Measurements from ENCODE around the gene CACUL1. TPM values are rescaled to one million over a fixed set of nuclear protein-coding genes. Genes with fewer than 3 reads are reported as not detected.

The CACUL1 gene
- total RNA-seq, 2 experiments from 2014 or later, result 25.5 to 30.2 TPM

- ChIA-PET CTCF (interaction anchor here (0.9 kb wide), 1 partner anchor 82 kb away, joined by 3 read pairs; no protein-coding TSS in a partner anchor), POLR2A (no interaction called here)
- DNase-seq (no peak), ATAC-seq (no peak)
- Mint-ChIP-seq H3K27ac (no peak overlapping the region), H3K27me3 (ENCODE audit: low read depth) (peaks cover 4% of the 10 kb centered on the region), H3K4me1 (ENCODE audit: low read depth) (no peaks in the 10 kb centered on the region), H3K4me3 (no peak overlapping the region), H3K9me3 (ENCODE audit: insufficient read depth) (no peaks in the 10 kb centered on the region), H3K36me3 (ENCODE audit: low read depth) (no peaks in the 10 kb centered on the region)
Measured at GRCh38 chr10:118767297-118768040, 12.7 kb upstream of the CACUL1 start.

GRCh38 chr10:118764195-118764594 lies 9.4 kb upstream of the CACUL1 start:
- Mint-ChIP-seq H3K36me3 (ENCODE audit: low read depth) (no peaks in the 10 kb centered on the region), H3K4me3 (no peak overlapping the region), H3K27ac (no peak overlapping the region), H3K9me3 (ENCODE audit: insufficient read depth) (no peaks in the 10 kb centered on the region), H3K4me1 (ENCODE audit: low read depth) (no peaks in the 10 kb centered on the region), H3K27me3 (ENCODE audit: low read depth) (peaks cover 2% of the 10 kb centered on the region)
- DNase-seq (no peak), ATAC-seq (no peak)
- CTCF ChIA-PET, result no interaction called here
- POLR2A ChIA-PET, result no interaction called here

- Mint-ChIP-seq H3K9me3 (ENCODE audit: insufficient read depth) (no peaks in the 10 kb centered on the region), H3K27me3 (ENCODE audit: low read depth) (peaks cover 2% of the 10 kb centered on the region), H3K27ac (no peak overlapping the region), H3K4me1 (ENCODE audit: low read depth) (no peaks in the 10 kb centered on the region), H3K36me3 (ENCODE audit: low read depth) (no peaks in the 10 kb centered on the region), H3K4me3 (no peak overlapping the region)
- ChIA-PET POLR2A (no interaction called here), CTCF (no interaction called here)
- DNase-seq, result no peak
- ATAC-seq, result no peak
Measured at GRCh38 chr10:118763202-118763988, 8.6 kb upstream of the CACUL1 start.

- Mint-ChIP-seq H3K4me1 (ENCODE audit: low read depth) (peaks cover 3% of the 10 kb centered on the region), H3K9me3 (ENCODE audit: insufficient read depth) (no peaks in the 10 kb centered on the region), H3K4me3 (no peak overlapping the region), H3K36me3 (ENCODE audit: low read depth) (no peaks in the 10 kb centered on the region), H3K27ac (no peak overlapping the region), H3K27me3 (ENCODE audit: low read depth) (peaks cover 14% of the 10 kb centered on the region)
- DNase-seq, result no peak
- CTCF ChIA-PET, result no interaction called here
- no peak for ATAC-seq
- POLR2A ChIA-PET, result interaction anchor here (0.7 kb wide), 1 partner anchor 9 kb away, joined by 3 read pairs; no protein-coding TSS in a partner anchor
Measured at GRCh38 chr10:118760265-118760664, 5.5 kb upstream of the CACUL1 start.

- no peak overlapping the region for H3K4me3 Mint-ChIP-seq
- H3K4me1 Mint-ChIP-seq (ENCODE audit: low read depth), result peaks cover 8% of the 10 kb centered on the region
- ChIA-PET CTCF (interaction anchor here (1.1 kb wide), 1 partner anchor 92 kb away, joined by 3 read pairs; no protein-coding TSS in a partner anchor), POLR2A (interaction anchor here (0.7 kb wide), 1 partner anchor 10 kb away, joined by 3 read pairs; no protein-coding TSS in a partner anchor)
- no peak overlapping the region for H3K27ac Mint-ChIP-seq
- ATAC-seq (no peak), DNase-seq (no peak)
- H3K9me3 Mint-ChIP-seq (ENCODE audit: insufficient read depth), result no peaks in the 10 kb centered on the region
- peaks cover 12% of the 10 kb centered on the region for H3K27me3 Mint-ChIP-seq (ENCODE audit: low read depth)
- H3K36me3 Mint-ChIP-seq (ENCODE audit: low read depth), result no peaks in the 10 kb centered on the region
Measured at GRCh38 chr10:118758449-118758848, 3.7 kb upstream of the CACUL1 start.

- ChIA-PET POLR2A (interaction anchor here (0.6 to 1.6 kb wide), 4 partner anchors 15 to 77 kb away, joined by 3 to 9 read pairs (median 4); no protein-coding TSS in a partner anchor), CTCF (interaction anchor here (1.0 to 3.5 kb wide), 7 partner anchors 16 to 276 kb away, joined by 3 to 35 read pairs (median 5); no protein-coding TSS in a partner anchor)
- peaks cover 21% of the 10 kb centered on the region for H3K4me1 Mint-ChIP-seq (ENCODE audit: low read depth)
- H3K4me3 Mint-ChIP-seq, result peak overlapping the region; percentile 91
- no peaks in the 10 kb centered on the region for H3K9me3 Mint-ChIP-seq (ENCODE audit: insufficient read depth)
- DNase-seq (no peak), ATAC-seq (peak; percentile 12)
- peaks cover 3% of the 10 kb centered on the region for H3K36me3 Mint-ChIP-seq (ENCODE audit: low read depth)
- H3K27me3 Mint-ChIP-seq (ENCODE audit: low read depth), result peaks cover 12% of the 10 kb centered on the region
- H3K27ac Mint-ChIP-seq, result peak overlapping the region; percentile 86
Measured at GRCh38 chr10:118754229-118754555, 578 bp downstream of the CACUL1 start.

GRCh38 chr10:118753331-118754228 lies 1.2 kb downstream of the CACUL1 start:
- ATAC-seq (peak; percentile 3), DNase-seq (peak; percentile 57)
- POLR2A ChIA-PET, result interaction anchor here (0.6 to 1.6 kb wide), 4 partner anchors 14 to 77 kb away, joined by 3 to 9 read pairs (median 4); no protein-coding TSS in a partner anchor
- peak overlapping the region; percentile 91 for H3K4me3 Mint-ChIP-seq
- peaks cover 21% of the 10 kb centered on the region for H3K4me1 Mint-ChIP-seq (ENCODE audit: low read depth)
- no peaks in the 10 kb centered on the region for H3K9me3 Mint-ChIP-seq (ENCODE audit: insufficient read depth)
- H3K27ac Mint-ChIP-seq, result peak overlapping the region; percentile 86
- H3K36me3 Mint-ChIP-seq (ENCODE audit: low read depth), result peaks cover 5% of the 10 kb centered on the region
- peaks cover 12% of the 10 kb centered on the region for H3K27me3 Mint-ChIP-seq (ENCODE audit: low read depth)
- CTCF ChIA-PET, result interaction anchor here (0.7 to 3.5 kb wide), 8 partner anchors 15 to 185 kb away, joined by 3 to 35 read pairs (median 4); no protein-coding TSS in a partner anchor

- H3K4me1 Mint-ChIP-seq (ENCODE audit: low read depth), result peaks cover 23% of the 10 kb centered on the region
- ChIA-PET POLR2A (no interaction called here), CTCF (interaction anchor here (0.7 to 3.5 kb wide), 3 partner anchors 18 to 53 kb away, joined by 3 to 35 read pairs (median 7); no protein-coding TSS in a partner anchor)
- no peaks in the 10 kb centered on the region for H3K9me3 Mint-ChIP-seq (ENCODE audit: insufficient read depth)
- no peak for DNase-seq
- peaks cover 9% of the 10 kb centered on the region for H3K27me3 Mint-ChIP-seq (ENCODE audit: low read depth)
- no peak overlapping the region for H3K4me3 Mint-ChIP-seq
- peaks cover 16% of the 10 kb centered on the region for H3K36me3 Mint-ChIP-seq (ENCODE audit: low read depth)
- no peak overlapping the region for H3K27ac Mint-ChIP-seq
- ATAC-seq, result no peak
Measured at GRCh38 chr10:118752409-118752808, 2.4 kb downstream of the CACUL1 start.

- ChIA-PET POLR2A (interaction anchor here (0.6 kb wide), 1 partner anchor 9 kb away, joined by 3 read pairs; no protein-coding TSS in a partner anchor), CTCF (interaction anchor here (1.1 kb wide), 1 partner anchor 17 kb away, joined by 3 read pairs; no protein-coding TSS in a partner anchor)
- Mint-ChIP-seq H3K9me3 (ENCODE audit: insufficient read depth) (no peaks in the 10 kb centered on the region), H3K4me1 (ENCODE audit: low read depth) (peaks cover 23% of the 10 kb centered on the region), H3K27ac (no peak overlapping the region), H3K27me3 (ENCODE audit: low read depth) (peaks cover 3% of the 10 kb centered on the region), H3K4me3 (no peak overlapping the region), H3K36me3 (ENCODE audit: low read depth) (peaks cover 17% of the 10 kb centered on the region)
- DNase-seq (no peak), ATAC-seq (no peak)
Measured at GRCh38 chr10:118751265-118751664, 3.5 kb downstream of the CACUL1 start.

- H3K9me3 Mint-ChIP-seq (ENCODE audit: insufficient read depth), result no peaks in the 10 kb centered on the region
- no peak overlapping the region for H3K4me3 Mint-ChIP-seq
- ChIA-PET CTCF (no interaction called here), POLR2A (no interaction called here)
- H3K36me3 Mint-ChIP-seq (ENCODE audit: low read depth), result peaks cover 17% of the 10 kb centered on the region
- DNase-seq, result no peak
- H3K27me3 Mint-ChIP-seq (ENCODE audit: low read depth), result no peaks in the 10 kb centered on the region
- H3K4me1 Mint-ChIP-seq (ENCODE audit: low read depth), result peaks cover 13% of the 10 kb centered on the region
- ATAC-seq, result no peak
- H3K27ac Mint-ChIP-seq, result no peak overlapping the region
Measured at GRCh38 chr10:118748041-118748440, 6.7 kb downstream of the CACUL1 start.

- ChIA-PET CTCF (interaction anchor here (0.6 to 0.9 kb wide), 2 partner anchors 9 to 179 kb away, joined by 3 read pairs; partner anchors contain the start of gene CACUL1), POLR2A (no interaction called here)
- Mint-ChIP-seq H3K9me3 (ENCODE audit: insufficient read depth) (no peaks in the 10 kb centered on the region), H3K36me3 (ENCODE audit: low read depth) (peaks cover 14% of the 10 kb centered on the region), H3K4me1 (ENCODE audit: low read depth) (peaks cover 4% of the 10 kb centered on the region), H3K27ac (no peak overlapping the region), H3K27me3 (ENCODE audit: low read depth) (no peaks in the 10 kb centered on the region), H3K4me3 (no peak overlapping the region)
- ATAC-seq (no peak), DNase-seq (no peak)
Measured at GRCh38 chr10:118746246-118746645, 8.5 kb downstream of the CACUL1 start.

Measured in activated CD8-positive, alpha-beta T cell treated with anti-CD3 and anti-CD28 coated beads, Interleukin-2, amount 10 ng/mL, durations not matched to agents 7 days and 5 days (primary cell).